Adrenal gland (tissue), 5 donors: ENCODE data around the gene FGG.

Experiments used
- CTCF ChIP-seq, 6 experiments: fragments of 450-650 bp in 4 of 6; fragments of 200-600 bp in 2 of 6; sonication (generic) in 1 of 6; IDR thresholded peaks; 1 replicate in 5 of 6; 2 replicates in 1 of 6; pipeline versions ENCODE4 v1.5.1 to v1.8.0; 2016 to 2021; ENCODE audit warnings: antibody characterized with exemption in 6 of 6, mild to moderate bottlenecking in 2 of 6, moderate library complexity in 1 of 6
- POLR2A ChIP-seq, 2 donors: fragments of 450-650 bp; IDR thresholded peaks; one replicate each; pipeline ENCODE4 v1.6.1; 2017; ENCODE audit warnings: antibody characterized with exemption in 2 of 2, mild to moderate bottlenecking in 2 of 2, moderate library complexity in 1 of 2
- donor health status: DM: no; HTN: no; CAD: no.

DNA sequence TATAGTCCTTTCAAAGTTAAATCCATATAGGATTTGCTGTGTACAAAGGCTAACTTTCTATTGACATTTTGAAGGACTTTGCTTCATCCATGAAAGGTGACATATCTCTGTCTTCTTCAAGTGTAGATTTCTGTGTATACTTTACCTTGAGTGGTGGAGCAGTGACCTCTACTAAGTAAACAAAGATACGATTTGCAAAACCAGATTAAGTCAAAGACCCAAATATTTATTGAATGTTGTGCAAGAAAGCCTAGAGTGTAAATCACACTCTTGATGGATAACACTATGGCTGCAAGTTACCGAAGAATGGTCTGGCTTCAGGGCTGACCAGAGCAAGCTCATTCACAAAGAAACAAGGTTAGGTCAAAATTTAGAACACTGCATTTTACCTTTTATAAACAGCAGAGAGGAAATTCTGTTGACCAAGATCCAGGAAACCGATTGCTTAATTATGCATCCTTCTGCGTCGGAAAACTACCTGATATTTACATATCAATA is 5.4 kb upstream of the FGG start:
- TF ChIP-seq CTCF (IDR thresholded peaks at IDR 0.05) (no peak), POLR2A (IDR thresholded peaks at IDR 0.05) (no peak)
